ENCODE results near the gene WDR54. TPM values are rescaled to one million over a fixed set of nuclear protein-coding genes. Genes with fewer than 3 reads are reported as not detected.

WDR54 gene, protein sequence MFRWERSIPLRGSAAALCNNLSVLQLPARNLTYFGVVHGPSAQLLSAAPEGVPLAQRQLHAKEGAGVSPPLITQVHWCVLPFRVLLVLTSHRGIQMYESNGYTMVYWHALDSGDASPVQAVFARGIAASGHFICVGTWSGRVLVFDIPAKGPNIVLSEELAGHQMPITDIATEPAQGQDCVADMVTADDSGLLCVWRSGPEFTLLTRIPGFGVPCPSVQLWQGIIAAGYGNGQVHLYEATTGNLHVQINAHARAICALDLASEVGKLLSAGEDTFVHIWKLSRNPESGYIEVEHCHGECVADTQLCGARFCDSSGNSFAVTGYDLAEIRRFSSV
- 10 to 100 TPM in 2 of 4 donors, 1 to 10 TPM in 2; 7.6 to 14.6 (median 11.9) TPM for total RNA-seq

DNA sequence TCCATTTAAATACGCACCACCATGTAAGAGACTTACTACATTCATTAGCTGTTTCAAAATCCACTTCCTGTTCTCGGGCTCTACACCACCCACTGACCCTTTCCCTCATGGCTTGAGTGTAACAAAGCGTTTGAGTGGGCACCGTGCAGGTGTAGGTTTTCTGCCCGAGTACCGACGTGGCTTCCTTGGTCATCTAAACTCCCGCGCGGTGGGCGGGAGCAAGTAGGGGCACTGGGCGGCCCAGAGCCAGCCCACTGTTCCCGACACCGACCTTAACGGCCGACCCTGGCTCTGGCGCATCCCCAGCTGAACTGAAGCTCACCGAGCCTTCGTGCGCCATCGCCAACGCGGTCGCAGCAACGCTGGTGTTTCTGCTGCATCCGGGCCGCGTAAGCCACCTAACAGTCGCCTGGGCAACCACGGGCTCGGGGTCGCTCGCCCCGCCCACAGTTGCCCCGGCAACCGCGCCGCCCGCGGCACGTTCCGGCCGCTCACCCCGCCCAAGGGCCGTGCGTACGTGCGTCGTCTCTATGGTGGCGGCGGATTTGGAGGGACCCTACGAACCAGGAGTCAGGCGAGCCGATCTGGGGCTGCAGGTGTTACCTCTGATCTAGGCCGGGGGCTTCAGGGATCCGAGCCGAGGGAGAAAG lies at the start of gene WDR54, which contains the start of gene C2orf81:
Gene WDR54 (plus strand): TSS at position 510 of the 650 bp plus-strand sequence. CDS start 424 bp downstream, outside the sequence.
Gene C2orf81 (minus strand): TSS at position 399 of the 650 bp plus-strand sequence. CDS start 59 bp downstream, at position 340.
- Histone ChIP-seq H3K27ac (replicated peaks in 1 of 4) (peak within 1 kb of the TSS; percentile 67 to 82 (median 74)), H3K36me3 (peaks cover 0 to 15% (median 13%) of the 10 kb centered on the region in 4 donors), H3K9me3 (no peaks in the 10 kb centered on the region), H3K4me1 (peaks cover 13 to 20% (median 16%) of the 10 kb centered on the region in 4 donors), H3K4me3 (peak within 1 kb of the TSS; percentile 66 to 81 (median 66)), H3K27me3 (no peaks in the 10 kb centered on the region)
- under 1% methylated on average over 12 of the region's 57 CpGs for WGBS
- TF ChIP-seq POLR2A (IDR thresholded peaks at IDR 0.05; ENCODE audit: low read depth) (no peak), EP300 (IDR thresholded peaks at IDR 0.05) (no peak), POLR2AphosphoS5 (IDR thresholded peaks at IDR 0.05) (peak; percentile 58 to 80)
- TF ChIP-seq, protein P1, sequence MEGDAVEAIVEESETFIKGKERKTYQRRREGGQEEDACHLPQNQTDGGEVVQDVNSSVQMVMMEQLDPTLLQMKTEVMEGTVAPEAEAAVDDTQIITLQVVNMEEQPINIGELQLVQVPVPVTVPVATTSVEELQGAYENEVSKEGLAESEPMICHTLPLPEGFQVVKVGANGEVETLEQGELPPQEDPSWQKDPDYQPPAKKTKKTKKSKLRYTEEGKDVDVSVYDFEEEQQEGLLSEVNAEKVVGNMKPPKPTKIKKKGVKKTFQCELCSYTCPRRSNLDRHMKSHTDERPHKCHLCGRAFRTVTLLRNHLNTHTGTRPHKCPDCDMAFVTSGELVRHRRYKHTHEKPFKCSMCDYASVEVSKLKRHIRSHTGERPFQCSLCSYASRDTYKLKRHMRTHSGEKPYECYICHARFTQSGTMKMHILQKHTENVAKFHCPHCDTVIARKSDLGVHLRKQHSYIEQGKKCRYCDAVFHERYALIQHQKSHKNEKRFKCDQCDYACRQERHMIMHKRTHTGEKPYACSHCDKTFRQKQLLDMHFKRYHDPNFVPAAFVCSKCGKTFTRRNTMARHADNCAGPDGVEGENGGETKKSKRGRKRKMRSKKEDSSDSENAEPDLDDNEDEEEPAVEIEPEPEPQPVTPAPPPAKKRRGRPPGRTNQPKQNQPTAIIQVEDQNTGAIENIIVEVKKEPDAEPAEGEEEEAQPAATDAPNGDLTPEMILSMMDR (IDR thresholded peaks at IDR 0.05) = no peak
- peak; percentile 94 for DNase-seq (ENCODE audit: extremely low spot score)
- intact Hi-C loops (cut with DNase I) = no loop called here

DNA sequence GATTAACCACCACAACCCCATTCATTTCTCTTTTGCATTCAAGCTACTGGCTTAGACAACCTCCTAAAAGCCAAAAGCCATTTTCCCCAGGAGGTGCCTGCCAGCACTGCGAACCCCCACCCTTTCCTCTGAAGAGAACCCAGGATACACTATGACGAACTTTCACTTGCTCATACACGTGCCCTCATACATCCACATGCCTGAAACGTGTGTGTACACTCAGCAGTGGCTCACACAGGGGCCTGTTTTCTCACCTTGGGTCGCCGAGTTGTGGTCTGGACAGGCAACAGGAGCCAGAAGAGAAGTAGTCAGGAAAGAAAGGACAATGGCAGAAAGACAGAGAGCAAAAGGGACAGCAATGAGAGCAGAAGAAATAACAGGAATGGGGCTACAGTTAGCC lies 48.9 kb upstream of the WDR54 start:
- Histone ChIP-seq H3K27ac (replicated peaks in 1 of 4) (peak overlapping the region in 2 of 4 donors; percentile 0 to 6), H3K27me3 (no peaks in the 10 kb centered on the region), H3K9me3 (no peaks in the 10 kb centered on the region), H3K4me1 (peaks cover 24 to 34% (median 32%) of the 10 kb centered on the region in 4 donors), H3K36me3 (peaks cover 50 to 67% (median 62%) of the 10 kb centered on the region in 4 donors), H3K4me3 (no peak overlapping the region)
- DNase-seq (ENCODE audit: extremely low spot score) = no peak
- 88% methylated on average over 6 of the region's 6 CpGs for WGBS
- intact Hi-C loops (cut with DNase I) = no loop called here
- no peak for TF ChIP-seq EP300 (IDR thresholded peaks at IDR 0.05)

DNA sequence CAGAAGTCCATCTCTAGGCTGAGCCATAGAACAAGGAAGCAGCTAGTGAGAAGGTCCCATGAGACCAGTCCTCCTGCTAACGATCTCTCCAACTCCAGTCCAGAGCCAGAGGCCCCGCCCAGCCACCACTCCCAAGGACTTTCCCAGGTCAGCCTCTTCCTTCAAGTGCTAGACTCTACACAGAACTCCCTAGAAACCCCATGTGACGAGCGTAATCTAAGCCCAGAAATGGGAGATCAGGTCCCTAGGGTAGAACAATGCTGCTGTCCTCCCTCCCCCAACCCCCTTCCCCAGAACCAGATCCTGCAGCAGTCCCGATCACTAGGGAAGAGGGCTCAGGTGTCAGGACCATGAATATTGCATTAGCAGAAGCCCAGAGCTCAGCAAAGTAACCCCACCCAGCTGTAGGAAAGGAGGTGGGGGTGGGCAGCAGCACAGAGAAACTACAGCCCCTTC lies 48.3 kb upstream of the WDR54 start:
- Histone ChIP-seq H3K27me3 (no peaks in the 10 kb centered on the region), H3K4me3 (no peak overlapping the region), H3K36me3 (peaks cover 46 to 65% (median 60%) of the 10 kb centered on the region in 4 donors), H3K9me3 (no peaks in the 10 kb centered on the region), H3K27ac (replicated peaks in 1 of 4) (peak overlapping the region in 2 of 4 donors; percentile 6 to 71), H3K4me1 (peaks cover 26 to 34% (median 32%) of the 10 kb centered on the region in 4 donors)
- DNase-seq (ENCODE audit: extremely low spot score) = no peak
- TF ChIP-seq POLR2A (IDR thresholded peaks at IDR 0.05; ENCODE audit: low read depth) (no peak), POLR2AphosphoS5 (IDR thresholded peaks at IDR 0.05) (no peak), EP300 (IDR thresholded peaks at IDR 0.05) (no peak)
- TF ChIP-seq, protein P1 (IDR thresholded peaks at IDR 0.05) = no peak
- intact Hi-C loops (cut with DNase I) = no loop called here
- WGBS = 54% methylated on average over 5 of the region's 5 CpGs

DNA sequence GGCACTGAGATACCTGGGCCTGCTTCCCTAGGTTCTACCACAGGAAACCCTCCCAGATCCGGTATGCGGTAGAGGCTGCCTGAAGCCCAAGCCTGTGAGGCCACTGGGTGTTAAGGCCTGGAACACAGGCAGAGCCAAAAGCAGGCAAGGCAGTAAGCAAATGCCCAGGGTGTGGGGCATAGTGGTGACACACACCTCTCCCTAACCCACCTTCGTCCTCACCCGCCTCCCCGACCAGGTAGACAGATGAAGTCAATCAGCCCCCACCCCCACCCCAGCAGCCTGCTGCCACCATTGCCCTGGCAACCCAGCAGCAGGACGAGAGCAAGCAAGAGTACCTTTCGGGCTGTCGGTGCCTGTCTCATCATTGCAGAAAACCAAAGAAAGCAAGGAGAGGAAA lies 47.5 kb upstream of the WDR54 start:
- TF ChIP-seq EP300 (IDR thresholded peaks at IDR 0.05) (no peak), POLR2A (IDR thresholded peaks at IDR 0.05; ENCODE audit: low read depth) (no peak), POLR2AphosphoS5 (IDR thresholded peaks at IDR 0.05) (no peak)
- TF ChIP-seq, protein P1 (IDR thresholded peaks at IDR 0.05) = no peak
- Histone ChIP-seq H3K27ac (replicated peaks in 1 of 4) (peak overlapping the region; percentile 62 to 71 (median 70)), H3K36me3 (peaks cover 39 to 58% (median 53%) of the 10 kb centered on the region in 4 donors), H3K27me3 (no peaks in the 10 kb centered on the region), H3K9me3 (no peaks in the 10 kb centered on the region), H3K4me1 (peaks cover 34 to 41% (median 36%) of the 10 kb centered on the region in 4 donors), H3K4me3 (peak overlapping the region; percentile 46 to 60 (median 51))
- intact Hi-C loops (cut with DNase I) = no loop called here
- DNase-seq (ENCODE audit: extremely low spot score) = no peak
- WGBS = 34% methylated on average over 7 of the region's 8 CpGs

Data from esophagus muscularis mucosa (tissue), 4 donors.